HL-60 (cell line): ENCODE data around the gene RAP1GAP.
"Not testable (repeated sequence)": the region's sequence is repeated elsewhere in the genome, so short reads cannot be mapped to it uniquely, and the experiment has no call there.

ENCODE experiments used
- SPI1 ChIP-seq: IDR thresholded peaks from 2 replicates; pipeline ENCODE4 v1.6.1; 2012; ENCODE audit warnings: low read depth, mild to moderate bottlenecking, borderline replicate concordance
- TF ChIP-seq, protein P1 (sequence below): IDR thresholded peaks from one replicate; pipeline ENCODE4 v1.5.1; 2011; ENCODE audit warnings: low read length, control low read depth, inconsistent platforms; ENCODE audit not compliant: insufficient read depth

- TF ChIP-seq, protein P1, sequence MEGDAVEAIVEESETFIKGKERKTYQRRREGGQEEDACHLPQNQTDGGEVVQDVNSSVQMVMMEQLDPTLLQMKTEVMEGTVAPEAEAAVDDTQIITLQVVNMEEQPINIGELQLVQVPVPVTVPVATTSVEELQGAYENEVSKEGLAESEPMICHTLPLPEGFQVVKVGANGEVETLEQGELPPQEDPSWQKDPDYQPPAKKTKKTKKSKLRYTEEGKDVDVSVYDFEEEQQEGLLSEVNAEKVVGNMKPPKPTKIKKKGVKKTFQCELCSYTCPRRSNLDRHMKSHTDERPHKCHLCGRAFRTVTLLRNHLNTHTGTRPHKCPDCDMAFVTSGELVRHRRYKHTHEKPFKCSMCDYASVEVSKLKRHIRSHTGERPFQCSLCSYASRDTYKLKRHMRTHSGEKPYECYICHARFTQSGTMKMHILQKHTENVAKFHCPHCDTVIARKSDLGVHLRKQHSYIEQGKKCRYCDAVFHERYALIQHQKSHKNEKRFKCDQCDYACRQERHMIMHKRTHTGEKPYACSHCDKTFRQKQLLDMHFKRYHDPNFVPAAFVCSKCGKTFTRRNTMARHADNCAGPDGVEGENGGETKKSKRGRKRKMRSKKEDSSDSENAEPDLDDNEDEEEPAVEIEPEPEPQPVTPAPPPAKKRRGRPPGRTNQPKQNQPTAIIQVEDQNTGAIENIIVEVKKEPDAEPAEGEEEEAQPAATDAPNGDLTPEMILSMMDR: not testable (repeated sequence)
- not testable (repeated sequence) for TF ChIP-seq SPI1
Measured at GRCh38 chr1:21673853-21674252, 4.7 kb upstream of the RAP1GAP start.
